H9 (cell line): ENCODE results near the gene UBE2V1. TPM values are rescaled to one million over a fixed set of nuclear protein-coding genes. Genes with fewer than 3 reads are reported as not detected.

Source experiments
- DNase-seq: peaks from one replicate; pipeline ENCODE4 v3.0.0-alpha.2; 2017
- H2AFZ ChIP-seq: one replicate; pipeline ENCODE4 v1.6.1; 2013; ENCODE audit warnings: mild to moderate bottlenecking, low read length, control low read depth, moderate library complexity
- H2AK5ac ChIP-seq: 2 replicates; pipeline ENCODE4 v1.6.1; 2013; ENCODE audit warnings: low read length, control low read depth, mixed read lengths; ENCODE audit not compliant: insufficient read length
- H2BK120ac ChIP-seq: one replicate; pipeline ENCODE4 v1.6.1; 2013; ENCODE audit warnings: low read depth, mild to moderate bottlenecking, low read length, control low read depth, inconsistent platforms; ENCODE audit not compliant: poor library complexity, severe bottlenecking
- H2BK12ac ChIP-seq: 2 replicates; pipeline ENCODE4 v1.6.1; 2013; ENCODE audit warnings: low read length, control low read depth, mixed read lengths, low read depth; ENCODE audit not compliant: insufficient read length
- H2BK15ac ChIP-seq: 2 replicates; pipeline ENCODE4 v1.6.1; 2013; ENCODE audit warnings: low read depth, low read length, control low read depth
- H2BK20ac ChIP-seq: one replicate; pipeline ENCODE4 v1.6.1; 2013; ENCODE audit warnings: low read depth, mild to moderate bottlenecking, low read length, control low read depth, inconsistent platforms; ENCODE audit not compliant: poor library complexity, severe bottlenecking
- H2BK5ac ChIP-seq: 2 replicates; pipeline ENCODE4 v1.6.1; 2013; ENCODE audit warnings: low read length, control low read depth, mixed read lengths; ENCODE audit not compliant: insufficient read length
- H3K14ac ChIP-seq: 2 replicates; pipeline ENCODE4 v1.6.1; 2013; ENCODE audit warnings: low read length, control low read depth; ENCODE audit not compliant: insufficient read depth
- H3K18ac ChIP-seq: 2 replicates; pipeline ENCODE4 v1.6.1; 2013; ENCODE audit warnings: low read depth, mild to moderate bottlenecking, mixed read lengths, low read length, control low read depth; ENCODE audit not compliant: insufficient read length
- H3K23ac ChIP-seq: 2 replicates; pipeline ENCODE4 v1.6.1; 2013; ENCODE audit warnings: low read length, control low read depth, mixed read lengths, low read depth; ENCODE audit not compliant: insufficient read length
- H3K23me2 ChIP-seq: 2 replicates; pipeline ENCODE4 v1.6.1; 2013; ENCODE audit warnings: low read depth, mild to moderate bottlenecking, mixed read lengths, low read length, control low read depth; ENCODE audit not compliant: insufficient read length, poor library complexity, severe bottlenecking
- H3K27ac ChIP-seq: 2 replicates; pipeline ENCODE4 v1.5.1; 2013; ENCODE audit warnings: low read length, control low read depth, mixed read lengths, low read depth; ENCODE audit not compliant: insufficient read length
- H3K27me3 ChIP-seq: 2 replicates; pipeline ENCODE4 v1.6.1; 2013; ENCODE audit warnings: low read length, control low read depth, inconsistent platforms; ENCODE audit not compliant: insufficient read depth
- H3K4ac ChIP-seq: 2 replicates; pipeline ENCODE4 v1.6.1; 2013; ENCODE audit warnings: low read depth, mild to moderate bottlenecking, control low read depth, inconsistent platforms, low read length, moderate library complexity
- H3K4me1 ChIP-seq: 2 replicates; pipeline ENCODE4 v1.6.1; 2013; ENCODE audit warnings: low read length, control low read depth, inconsistent platforms; ENCODE audit not compliant: insufficient read depth
- H3K4me2 ChIP-seq: 2 replicates; pipeline ENCODE4 v1.6.1; 2013; ENCODE audit warnings: low read length, control low read depth, mixed read lengths; ENCODE audit not compliant: insufficient read length, insufficient read depth
- H3K56ac ChIP-seq: 2 replicates; pipeline ENCODE4 v1.6.1; 2013; ENCODE audit warnings: low read depth, mild to moderate bottlenecking, mixed read lengths, low read length, control low read depth; ENCODE audit not compliant: insufficient read length
- H3K79me1 ChIP-seq: 2 replicates; pipeline ENCODE4 v1.6.1; 2013; ENCODE audit warnings: low read depth, mild to moderate bottlenecking, moderate library complexity, low read length, control low read depth, inconsistent platforms; ENCODE audit not compliant: insufficient read depth, poor library complexity, severe bottlenecking
- H3K79me2 ChIP-seq: 2 replicates; pipeline ENCODE4 v1.6.1; 2013; ENCODE audit warnings: low read length, control low read depth, inconsistent platforms; ENCODE audit not compliant: insufficient read depth
- H3K9ac ChIP-seq: 2 replicates; pipeline ENCODE4 v1.6.1; 2013; ENCODE audit warnings: low read length, control low read depth, mixed read lengths; ENCODE audit not compliant: insufficient read length; ENCODE audit errors: extremely low read depth
- H3K9me3 ChIP-seq: one replicate; pipeline ENCODE4 v1.6.1; 2013; ENCODE audit warnings: low read depth, low read length, inconsistent platforms; ENCODE audit not compliant: control insufficient read depth
- H3T11ph ChIP-seq: one replicate; pipeline ENCODE4 v1.6.1; 2013; ENCODE audit warnings: mild to moderate bottlenecking, low read length, control low read depth, inconsistent platforms
- H4K20me1 ChIP-seq: one replicate; pipeline ENCODE4 v1.6.1; 2013; ENCODE audit not compliant: control insufficient read depth, insufficient read length, insufficient read depth
- H4K5ac ChIP-seq: 2 replicates; pipeline ENCODE4 v1.6.1; 2013; ENCODE audit warnings: low read depth, mild to moderate bottlenecking, mixed read lengths, low read length, control low read depth; ENCODE audit not compliant: insufficient read length
- H4K8ac ChIP-seq: replicated peaks from 2 replicates; pipeline ENCODE4 v1.6.1; 2013; ENCODE audit warnings: low read length, control low read depth, mixed read lengths, low read depth; ENCODE audit not compliant: insufficient read length
- H4K91ac ChIP-seq: 2 replicates; pipeline ENCODE4 v1.6.1; 2013; ENCODE audit warnings: low read depth, mild to moderate bottlenecking, moderate library complexity, mixed read lengths, low read length, control low read depth; ENCODE audit not compliant: insufficient read length
- H3K27ac Mint-ChIP-seq, 3 experiments: 2 replicates in 2 of 3; 3 replicates in 1 of 3; pipeline ENCODE4 v1.8.0; 2020 to 2021; ENCODE audit warnings: mixed read lengths in 3 of 3, mild to moderate bottlenecking in 1 of 3, moderate library complexity in 1 of 3
- H3K27me3 Mint-ChIP-seq: 2 replicates; pipeline ENCODE4 v1.8.0; 2021; ENCODE audit warnings: low read depth, mild to moderate bottlenecking, moderate library complexity, mixed read lengths
- H3K36me3 Mint-ChIP-seq, 3 experiments: 2 replicates in 2 of 3; 3 replicates in 1 of 3; pipeline ENCODE4 v1.8.0; 2020 to 2021; ENCODE audit warnings: low read depth in 3 of 3, mixed read lengths in 3 of 3; ENCODE audit not compliant: insufficient read depth in 1 of 3
- H3K4me1 Mint-ChIP-seq, 2 experiments: 2 replicates each; pipeline ENCODE4 v1.8.0; 2020; ENCODE audit warnings: mixed read lengths in 2 of 2
- H3K4me3 Mint-ChIP-seq, 2 experiments: 2 replicates in 1 of 2; 3 replicates in 1 of 2; pipeline ENCODE4 v1.8.0; 2020 to 2021; ENCODE audit warnings: mild to moderate bottlenecking in 2 of 2, mixed read lengths in 2 of 2, moderate library complexity in 1 of 2
- H3K9me3 Mint-ChIP-seq, 2 experiments: 2 replicates in 1 of 2; 3 replicates in 1 of 2; pipeline ENCODE4 v1.8.0; 2020; ENCODE audit warnings: mild to moderate bottlenecking in 2 of 2, mixed read lengths in 2 of 2, moderate library complexity in 1 of 2
- CTCF ChIP-seq: fragments of 200-600 bp; sonication (generic); conservative IDR thresholded peaks from 3 replicates; pipeline ENCODE4 v1.8.0; 2021; ENCODE audit warnings: antibody characterized with exemption, mild to moderate bottlenecking
- WGBS: extraction: QIAGEN DNeasy Blood & Tissue Kit; methylation state at CpG from one replicate; pipeline ENCODE4 v1.1.7; 2013; ENCODE audit warnings: missing lambda C conversion rate, low lambda C conversion rate, mixed read lengths; ENCODE audit not compliant: insufficient read length; ENCODE audit errors: extremely low coverage; 5-methylcytosine and 5-hydroxymethylcytosine counted together
- total RNA-seq: library from RNA; stranded (reverse); gene quantifications from 2 replicates; pipeline ENCODE4 v1.2.1, GENCODE V29; 2021

The UBE2V1 gene
- total RNA-seq, 1 experiment from 2014 or later: 152 TPM

- no peaks in the 10 kb centered on the region for H3K23me2 ChIP-seq
- peaks cover 11 to 30% of the 10 kb centered on the region in 2 experiments for H3K4me1 Mint-ChIP-seq
- H3K27ac ChIP-seq: no peak overlapping the region
- H3K56ac ChIP-seq: no peak overlapping the region
- no peak overlapping the region for H3K9ac ChIP-seq
- H3K27me3 Mint-ChIP-seq: peaks cover 2% of the 10 kb centered on the region; the same call in 1 of the 2 replicates
- no peak overlapping the region for H2BK20ac ChIP-seq
- no peak for DNase-seq
- no peaks in the 10 kb centered on the region for H3K79me1 ChIP-seq
- H3K36me3 Mint-ChIP-seq: no peaks in the 10 kb centered on the region; a peak in 1 of 7 replicates
- H3T11ph ChIP-seq: no peak overlapping the region
- WGBS: no CpG with 5 or more reads among the region's 7 CpGs
- no peak overlapping the region for H4K5ac ChIP-seq
- H2BK5ac ChIP-seq: no peak overlapping the region
- no peak overlapping the region for H3K4me3 Mint-ChIP-seq
- H2AFZ ChIP-seq: no peak overlapping the region
- no peak overlapping the region for H2BK120ac ChIP-seq
- no peaks in the 10 kb centered on the region for H3K79me2 ChIP-seq
- no peaks in the 10 kb centered on the region for H3K9me3 ChIP-seq
- H4K8ac ChIP-seq: no peak overlapping the region
- no peaks in the 10 kb centered on the region for H4K20me1 ChIP-seq
- H3K4ac ChIP-seq: no peak overlapping the region
- H2BK15ac ChIP-seq: no peak overlapping the region
- H3K14ac ChIP-seq: no peak overlapping the region; the same call in 1 of the 2 replicates
- H2AK5ac ChIP-seq: no peak overlapping the region
- no peak overlapping the region for H4K91ac ChIP-seq
- H3K4me2 ChIP-seq: no peak overlapping the region
- no peak overlapping the region for H2BK12ac ChIP-seq
- no peaks in the 10 kb centered on the region for H3K9me3 Mint-ChIP-seq
- H3K18ac ChIP-seq: no peak overlapping the region
- H3K27me3 ChIP-seq: no peaks in the 10 kb centered on the region
- TF ChIP-seq CTCF: no peak
- no peak overlapping the region for H3K23ac ChIP-seq
- no peaks in the 10 kb centered on the region for H3K4me1 ChIP-seq
- peak overlapping the region in 1 of 3 experiments; percentile 50; a peak in 1 of 7 replicates for H3K27ac Mint-ChIP-seq
These were observed 45.9 kb downstream of the UBE2V1 start for GRCh38 chr20:50067018-50067417.
